Activated T-helper 1 cell treated with anti-CD3 and anti-CD28 coated beads, Interleukin-12 subunit alpha, Interleukin-12 subunit beta, Interleukin-2, Interleukin-4 antibody, amounts not matched to agents 30 ng/mL and 10 ng/mL and 1 ng/mL, durations not matched to agents 14 hours and 24 hours and 36 hours (primary cell): ENCODE results near the gene SHCBP1L. TPM values are rescaled to one million over a fixed set of nuclear protein-coding genes. Genes with fewer than 3 reads are reported as not detected.

ENCODE experiments used
- total RNA-seq: library from RNA; stranded (reverse); gene quantifications from 2 replicates; pipeline ENCODE4 v1.2.3, GENCODE V29; 2022

The SHCBP1L gene
- total RNA-seq, 1 donor from 2014 or later: not detected

Other genes starting within 250 kb of the SHCBP1L start
- gene NPL, start 163.4 kb downstream of the SHCBP1L start, total RNA-seq: 6.4 and 6.9 TPM in 2 replicates
- gene DHX9, start 113.8 kb downstream of the SHCBP1L start, total RNA-seq: 346 and 355 TPM in 2 replicates
- gene LAMC1, start 70.3 kb upstream of the SHCBP1L start, total RNA-seq: 0.44 and 0.49 TPM in 2 replicates
- gene LAMC2, start 233.1 kb upstream of the SHCBP1L start, total RNA-seq: 0.16 and 0.22 TPM in 2 replicates